Measurements from ENCODE around the gene HYOU1. TPM values are rescaled to one million over a fixed set of nuclear protein-coding genes. Genes with fewer than 3 reads are reported as not detected.

Gene HYOU1
- polyA plus RNA-seq, 1 donor (not counting 4 experiments of a cell fraction or from before 2014, with no cell fraction given), result 119 TPM

GRCh38 chr11:119047205-119047604, 9.8 kb downstream of the HYOU1 start:
- TF ChIP-seq EZH2 (IDR thresholded peaks at IDR 0.05; ENCODE audit: low read length), result no peak
- no peak for TF ChIP-seq CTCF (optimal IDR thresholded peaks at IDR 0.05 in 1 of 3, IDR thresholded peaks at IDR 0.05 in 1 of 3, conservative IDR thresholded peaks at IDR 0.05 in 1 of 3; ENCODE audit: extremely low read depth in 1 of 3, insufficient read depth in 2 of 3, low read length in 3 of 3)
- Histone ChIP-seq H3K9me1 (ENCODE audit: control insufficient read depth, extremely low read depth, insufficient read depth, low read length) (no peaks in the 10 kb centered on the region), H3K9ac (ENCODE audit: control insufficient read depth, extremely low read depth, insufficient read depth, low read length) (no peak overlapping the region), H2AFZ (ENCODE audit: control insufficient read depth, low read length) (no peak overlapping the region), H3K4me3 (ENCODE audit: control insufficient read depth in 2 of 3, extremely low read depth in 1 of 3, insufficient read depth in 2 of 3, low read depth in 1 of 3, low read length in 3 of 3) (no peak overlapping the region), H3K4me2 (ENCODE audit: control insufficient read depth, extremely low read depth, insufficient read depth, low read depth, low read length) (no peak overlapping the region), H3K79me2 (ENCODE audit: control insufficient read depth, insufficient read depth, low read length) (peaks cover 1% of the 10 kb centered on the region), H3K9me3 (ENCODE audit: control insufficient read depth, low read depth, low read length) (no peaks in the 10 kb centered on the region), H3K4me1 (ENCODE audit: control insufficient read depth, extremely low read depth, insufficient read depth, low read length) (peaks cover 2% of the 10 kb centered on the region), H3K36me3 (ENCODE audit: control insufficient read depth in 2 of 2, extremely low read depth in 1 of 2, insufficient read depth in 2 of 2, low read length in 2 of 2) (peaks cover 54 to 63% of the 10 kb centered on the region in 2 experiments), H3K27me3 (ENCODE audit: control insufficient read depth, extremely low read depth, insufficient read depth, low read length) (no peaks in the 10 kb centered on the region), H3K27ac (ENCODE audit: control insufficient read depth, insufficient read depth, low read length) (no peak overlapping the region), H4K20me1 (ENCODE audit: control insufficient read depth, extremely low read depth, insufficient read depth, low read length) (no peaks in the 10 kb centered on the region)
- no peak for DNase-seq (ENCODE audit: low read depth, low spot score)
- dilution Hi-C loops (cut with MboI; ENCODE audit: extremely low pct_ligation_motif_present, low sequenced_read_pairs), result no loop called here
- no peak for FAIRE-seq

- no peak overlapping the region for H3K4me2 ChIP-seq (ENCODE audit: control insufficient read depth, extremely low read depth, insufficient read depth, low read depth, low read length)
- FAIRE-seq (no peak), DNase-seq (ENCODE audit: low read depth, low spot score) (no peak)
- H3K79me2 ChIP-seq (ENCODE audit: control insufficient read depth, insufficient read depth, low read length), result no peaks in the 10 kb centered on the region
- no peak overlapping the region for H3K27ac ChIP-seq (ENCODE audit: control insufficient read depth, insufficient read depth, low read length)
- no peaks in the 10 kb centered on the region for H3K9me3 ChIP-seq (ENCODE audit: control insufficient read depth, low read depth, low read length)
- dilution Hi-C loops (cut with MboI; ENCODE audit: extremely low pct_ligation_motif_present, low sequenced_read_pairs), result no loop called here
- no peak overlapping the region for H3K4me3 ChIP-seq (ENCODE audit: control insufficient read depth in 2 of 3, extremely low read depth in 1 of 3, insufficient read depth in 2 of 3, low read depth in 1 of 3, low read length in 3 of 3)
- no peaks in the 10 kb centered on the region for H3K4me1 ChIP-seq (ENCODE audit: control insufficient read depth, extremely low read depth, insufficient read depth, low read length)
- H3K9ac ChIP-seq (ENCODE audit: control insufficient read depth, extremely low read depth, insufficient read depth, low read length), result no peak overlapping the region
- TF ChIP-seq CTCF (optimal IDR thresholded peaks at IDR 0.05 in 1 of 3, IDR thresholded peaks at IDR 0.05 in 1 of 3, conservative IDR thresholded peaks at IDR 0.05 in 1 of 3; ENCODE audit: extremely low read depth in 1 of 3, insufficient read depth in 2 of 3, low read length in 3 of 3) (no peak), EZH2 (IDR thresholded peaks at IDR 0.05; ENCODE audit: low read length) (no peak)
- no peaks in the 10 kb centered on the region for H4K20me1 ChIP-seq (ENCODE audit: control insufficient read depth, extremely low read depth, insufficient read depth, low read length)
- no peak overlapping the region for H2AFZ ChIP-seq (ENCODE audit: control insufficient read depth, low read length)
- no peaks in the 10 kb centered on the region for H3K9me1 ChIP-seq (ENCODE audit: control insufficient read depth, extremely low read depth, insufficient read depth, low read length)
- no peaks in the 10 kb centered on the region for H3K27me3 ChIP-seq (ENCODE audit: control insufficient read depth, extremely low read depth, insufficient read depth, low read length)
- peaks cover 47 to 56% of the 10 kb centered on the region in 2 experiments for H3K36me3 ChIP-seq (ENCODE audit: control insufficient read depth in 2 of 2, extremely low read depth in 1 of 2, insufficient read depth in 2 of 2, low read length in 2 of 2)
These were observed 10.5 kb downstream of the HYOU1 start for GRCh38 chr11:119046489-119046888.
